Mucosa of stomach (tissue), 1 donor: ENCODE results near the gene FMNL2.
"Not testable (repeated sequence)": the region's sequence is repeated elsewhere in the genome, so short reads cannot be mapped to it uniquely, and the experiment has no call there.

Experiments used
- H3K27me3 ChIP-seq: one replicate; pipeline ENCODE4 v1.7.0; 2013; ENCODE audit warnings: mild to moderate bottlenecking, low read length; ENCODE audit not compliant: control insufficient read depth, insufficient read depth
- H3K36me3 ChIP-seq: one replicate; pipeline ENCODE4 v1.7.0; 2013; ENCODE audit warnings: low read length; ENCODE audit not compliant: control insufficient read depth, insufficient read depth
- H3K4me1 ChIP-seq: one replicate; pipeline ENCODE4 v1.7.0; 2013; ENCODE audit warnings: mild to moderate bottlenecking, low read length; ENCODE audit not compliant: control insufficient read depth, insufficient read depth
- H3K4me3 ChIP-seq: one replicate; pipeline ENCODE4 v1.7.0; 2013; ENCODE audit warnings: low read length
- H3K9ac ChIP-seq: one replicate; pipeline ENCODE4 v1.7.0; 2013; ENCODE audit warnings: mild to moderate bottlenecking, low read length, moderate library complexity
- H3K9me3 ChIP-seq: one replicate; pipeline ENCODE4 v1.7.0; 2013; ENCODE audit warnings: mild to moderate bottlenecking, low read length, moderate library complexity; ENCODE audit not compliant: control insufficient read depth
- donor health status: Pancreatic carcinoma.

Gene FMNL2

DNA sequence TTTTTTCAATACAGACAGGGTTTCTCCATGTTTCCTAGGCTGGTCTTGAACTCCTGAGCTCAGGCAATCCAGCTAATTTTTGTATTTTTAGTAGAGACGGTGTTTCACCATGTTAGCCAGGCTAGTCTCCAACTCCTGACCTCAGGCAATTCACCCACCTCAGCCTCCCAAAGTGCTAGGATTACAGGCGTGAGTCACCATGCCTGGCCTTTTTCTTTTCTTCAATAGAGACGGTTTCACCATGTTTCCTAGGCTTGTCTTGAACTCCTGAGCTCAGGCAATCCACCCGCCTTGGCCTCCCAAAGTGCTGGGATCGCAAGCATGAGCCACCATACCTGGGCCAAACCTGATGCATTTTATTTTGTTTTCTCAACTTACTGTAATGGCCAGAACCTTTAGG is 9.8 kb upstream of the FMNL2 start:
- not testable (repeated sequence) for H3K36me3 ChIP-seq, H3K27me3 ChIP-seq, H3K4me3 ChIP-seq, H3K4me1 ChIP-seq, H3K9ac ChIP-seq, H3K9me3 ChIP-seq

DNA sequence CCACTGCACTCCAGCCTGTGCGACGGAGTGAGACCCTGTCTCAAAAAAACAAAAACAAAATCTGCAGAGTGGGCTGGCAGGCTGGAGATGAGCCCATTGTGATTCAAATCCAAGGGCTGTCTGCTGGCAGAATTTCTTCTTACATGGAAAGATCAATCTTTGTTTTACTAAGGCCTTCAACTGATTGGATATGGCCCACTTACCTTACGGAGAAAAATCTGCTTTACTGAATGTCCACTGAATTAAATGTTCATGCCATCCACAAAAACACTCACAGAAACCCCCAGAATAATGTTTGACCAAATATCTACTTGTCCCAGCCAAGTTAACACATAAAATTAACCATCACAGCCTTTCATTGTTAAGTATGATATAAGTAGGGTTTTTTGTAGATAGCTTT is 8.3 kb upstream of the FMNL2 start:
- Histone ChIP-seq H3K9me3 (no peaks in the 10 kb centered on the region), H3K27me3 (no peaks in the 10 kb centered on the region), H3K4me1 (no peaks in the 10 kb centered on the region), H3K36me3 (no peaks in the 10 kb centered on the region), H3K9ac (no peak overlapping the region), H3K4me3 (no peak overlapping the region)

DNA sequence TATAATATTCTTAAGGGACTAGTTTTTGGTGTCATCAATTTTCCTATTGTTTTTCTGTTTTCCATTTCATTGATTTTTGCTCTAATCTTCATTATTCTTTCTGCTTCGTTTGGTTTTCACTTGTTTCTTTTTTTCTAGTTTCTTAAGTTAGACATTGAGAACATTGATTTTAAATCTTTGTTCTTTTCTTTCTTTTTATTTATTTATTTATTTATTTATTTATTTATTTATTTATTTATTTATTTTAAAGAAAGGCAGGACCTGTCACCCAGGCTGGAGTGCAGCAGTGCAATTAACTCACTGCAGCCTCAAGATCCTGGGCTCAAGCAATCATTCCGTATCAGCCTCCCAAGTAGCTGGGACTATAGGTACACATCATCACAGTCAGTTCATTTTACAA is 7.0 kb upstream of the FMNL2 start:
- Histone ChIP-seq H3K4me3 (no peak overlapping the region), H3K9ac (no peak overlapping the region), H3K27me3 (no peaks in the 10 kb centered on the region), H3K4me1 (no peaks in the 10 kb centered on the region), H3K36me3 (no peaks in the 10 kb centered on the region), H3K9me3 (no peaks in the 10 kb centered on the region)

DNA sequence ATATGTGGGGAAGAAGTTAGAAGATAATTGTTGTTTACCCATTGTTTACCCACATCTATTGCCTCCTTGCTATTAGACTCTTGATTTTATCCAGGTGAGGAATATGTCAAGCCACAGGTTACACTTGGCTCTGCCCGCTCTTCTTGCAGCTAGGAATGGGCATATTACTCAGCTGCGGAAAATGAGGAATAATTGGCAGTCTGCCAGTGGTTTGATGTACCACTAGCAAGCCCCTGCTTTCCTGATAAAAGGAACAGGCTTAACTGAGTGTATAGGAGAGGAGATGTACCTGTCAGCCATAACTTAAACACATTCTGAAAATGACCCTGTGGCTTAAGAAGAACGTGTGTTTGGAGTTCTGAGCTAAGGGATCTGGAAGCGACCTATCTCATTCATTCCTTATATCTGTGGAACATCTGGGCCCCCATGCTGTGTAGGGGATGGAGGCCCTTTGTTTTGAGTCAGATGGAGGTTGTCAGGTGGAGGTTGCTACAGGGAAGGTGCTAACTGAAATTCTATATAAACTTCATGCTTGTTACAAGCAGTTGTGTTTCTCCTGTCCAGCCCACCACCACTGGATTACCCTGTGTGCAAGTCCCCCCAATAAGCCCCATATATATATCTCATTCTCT is 4.6 kb upstream of the FMNL2 start:
- Histone ChIP-seq H3K9me3 (no peaks in the 10 kb centered on the region), H3K9ac (no peak overlapping the region), H3K27me3 (no peaks in the 10 kb centered on the region), H3K4me3 (no peak overlapping the region), H3K36me3 (no peaks in the 10 kb centered on the region), H3K4me1 (no peaks in the 10 kb centered on the region)

DNA sequence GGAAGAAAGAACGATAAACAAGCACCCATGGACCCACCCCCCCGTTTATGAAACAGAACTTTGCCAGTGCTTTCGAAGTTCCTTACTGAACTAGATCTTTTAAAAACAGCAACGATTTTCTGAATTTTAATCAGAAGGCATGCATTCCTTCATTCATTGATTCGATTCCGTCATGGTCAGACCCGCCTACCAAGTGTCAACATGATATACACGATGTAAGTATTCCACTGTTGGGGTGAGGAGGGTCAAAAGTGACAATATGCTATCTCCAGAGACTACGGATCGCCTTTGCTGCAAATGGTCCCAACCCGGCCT is 316 bp upstream of the FMNL2 start:
- H3K4me1 ChIP-seq, result peaks cover 4% of the 10 kb centered on the region
- H3K27me3 ChIP-seq, result no peaks in the 10 kb centered on the region
- no peaks in the 10 kb centered on the region for H3K9me3 ChIP-seq
- peak overlapping the region; percentile 67 for H3K9ac ChIP-seq
- H3K36me3 ChIP-seq, result no peaks in the 10 kb centered on the region
- peak overlapping the region; percentile 50 for H3K4me3 ChIP-seq

DNA sequence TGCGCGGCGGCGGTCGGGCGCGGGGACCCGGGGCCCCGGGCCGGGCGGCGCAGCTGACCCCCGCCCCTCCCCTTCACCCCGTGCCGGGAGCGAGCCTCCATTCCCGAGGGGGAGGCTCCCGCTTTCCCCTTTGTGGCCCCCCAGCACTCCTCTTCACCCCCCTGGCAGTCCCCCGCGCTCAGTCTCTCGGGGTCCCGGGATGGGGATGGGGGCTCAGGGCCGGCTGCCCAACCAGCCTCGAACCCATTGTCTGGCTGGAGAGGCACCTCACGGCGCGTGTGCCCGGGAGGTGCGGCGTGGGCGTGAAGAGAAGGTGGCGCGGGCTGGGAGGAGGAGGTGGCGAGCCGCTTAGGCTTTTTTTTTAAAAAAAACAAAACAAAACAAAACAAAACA is 748 bp downstream of the FMNL2 start:
- Histone ChIP-seq H3K4me3 (peak overlapping the region; percentile 50), H3K9ac (peak overlapping the region; percentile 67), H3K27me3 (no peaks in the 10 kb centered on the region), H3K4me1 (peaks cover 4% of the 10 kb centered on the region), H3K36me3 (no peaks in the 10 kb centered on the region), H3K9me3 (no peaks in the 10 kb centered on the region)

DNA sequence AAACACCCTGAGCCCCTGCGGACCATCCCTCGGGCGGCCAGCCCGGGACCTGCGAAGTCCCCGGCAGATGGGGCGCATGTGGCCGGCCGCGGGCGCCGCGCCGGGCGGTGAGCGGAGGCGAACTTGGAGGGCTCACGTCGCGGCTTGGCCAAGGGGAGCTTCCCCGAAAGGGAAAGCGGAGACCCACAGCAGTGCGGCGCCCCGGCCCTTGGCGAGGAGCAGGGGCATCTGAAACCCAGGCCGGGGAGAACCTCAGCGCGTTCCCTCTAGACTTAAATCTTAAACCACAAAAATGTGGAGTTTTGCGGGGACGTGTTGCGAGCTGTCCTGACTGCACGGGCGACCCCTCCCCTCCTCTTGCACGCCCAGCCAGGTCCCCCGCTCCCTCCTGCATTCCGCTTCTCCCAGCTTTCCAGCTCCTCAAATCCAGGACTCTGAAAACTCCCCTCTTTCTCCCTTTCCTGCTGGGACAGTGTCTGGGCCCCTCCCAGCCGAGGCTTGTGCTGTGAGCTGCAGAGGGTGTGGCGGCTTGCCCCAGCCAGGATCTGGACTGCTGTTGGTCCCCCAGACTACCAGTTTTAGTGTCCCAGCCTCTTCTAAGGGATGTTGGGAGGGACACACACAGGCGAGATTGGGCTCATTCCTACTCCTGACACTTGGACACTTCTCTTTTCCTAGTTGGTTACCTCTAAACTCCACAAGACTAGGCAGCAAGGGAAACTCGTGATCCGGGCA is 1.3 kb downstream of the FMNL2 start:
- no peaks in the 10 kb centered on the region for H3K9me3 ChIP-seq
- H3K36me3 ChIP-seq, result no peaks in the 10 kb centered on the region
- H3K4me3 ChIP-seq, result peak overlapping the region; percentile 50
- peak overlapping the region; percentile 67 for H3K9ac ChIP-seq
- peaks cover 4% of the 10 kb centered on the region for H3K4me1 ChIP-seq
- H3K27me3 ChIP-seq, result no peaks in the 10 kb centered on the region

DNA sequence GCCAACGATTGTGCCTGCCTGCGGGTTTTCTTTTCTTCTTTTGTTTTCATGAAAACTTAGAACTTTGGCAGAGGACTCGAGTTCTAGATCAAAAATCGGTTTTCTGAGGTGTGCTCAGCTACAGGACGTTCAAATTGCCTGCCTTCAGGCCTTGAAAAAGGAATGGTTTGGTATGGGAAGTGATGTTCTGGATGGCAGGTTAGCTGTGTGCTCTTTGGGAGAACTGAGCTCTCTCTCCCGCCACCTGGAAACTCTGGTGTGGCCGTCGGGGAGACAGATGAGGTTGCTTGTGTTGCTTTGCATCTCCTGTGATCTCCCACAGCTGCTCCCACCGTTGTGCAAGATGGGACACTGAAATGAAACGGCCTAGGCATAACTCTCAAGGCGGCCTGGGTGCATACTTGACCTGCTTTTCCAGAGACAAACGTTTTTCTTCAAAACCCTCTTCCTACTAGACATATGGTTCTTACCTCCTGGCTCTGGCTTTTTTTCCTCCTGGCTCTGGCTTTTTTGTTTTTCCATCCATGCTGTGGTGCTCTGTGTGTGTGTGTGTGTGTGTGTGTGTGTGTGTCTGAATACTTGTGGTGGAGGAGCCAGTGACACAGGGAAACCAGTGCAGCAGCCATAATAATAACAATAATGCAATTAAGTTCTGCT is 2.0 kb downstream of the FMNL2 start:
- Histone ChIP-seq H3K9ac (peak overlapping the region; percentile 67), H3K9me3 (no peaks in the 10 kb centered on the region), H3K4me1 (peaks cover 4% of the 10 kb centered on the region), H3K4me3 (peak overlapping the region; percentile 50), H3K36me3 (no peaks in the 10 kb centered on the region), H3K27me3 (no peaks in the 10 kb centered on the region)

DNA sequence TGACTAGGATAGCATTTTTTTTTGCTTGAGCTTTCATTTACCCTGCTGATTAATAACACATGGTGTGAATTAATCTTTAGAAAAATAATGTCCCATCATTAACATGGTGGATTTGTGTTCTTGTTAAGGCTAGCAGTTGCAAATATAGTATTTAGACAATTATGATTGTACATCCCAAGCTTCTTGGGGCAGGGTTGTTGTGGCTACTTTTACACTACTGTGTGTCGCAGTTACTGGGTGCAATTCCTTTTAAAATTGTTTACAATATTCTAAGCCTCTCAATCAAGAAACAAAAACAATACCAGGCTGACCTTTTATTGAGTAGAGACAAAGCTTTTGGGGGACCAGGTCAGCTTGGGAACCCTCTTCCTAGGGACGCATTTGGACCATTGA is 2.5 kb downstream of the FMNL2 start:
- H3K27me3 ChIP-seq, result no peaks in the 10 kb centered on the region
- no peaks in the 10 kb centered on the region for H3K9me3 ChIP-seq
- H3K4me1 ChIP-seq, result peaks cover 4% of the 10 kb centered on the region
- H3K4me3 ChIP-seq, result no peak overlapping the region
- no peaks in the 10 kb centered on the region for H3K36me3 ChIP-seq
- no peak overlapping the region for H3K9ac ChIP-seq

DNA sequence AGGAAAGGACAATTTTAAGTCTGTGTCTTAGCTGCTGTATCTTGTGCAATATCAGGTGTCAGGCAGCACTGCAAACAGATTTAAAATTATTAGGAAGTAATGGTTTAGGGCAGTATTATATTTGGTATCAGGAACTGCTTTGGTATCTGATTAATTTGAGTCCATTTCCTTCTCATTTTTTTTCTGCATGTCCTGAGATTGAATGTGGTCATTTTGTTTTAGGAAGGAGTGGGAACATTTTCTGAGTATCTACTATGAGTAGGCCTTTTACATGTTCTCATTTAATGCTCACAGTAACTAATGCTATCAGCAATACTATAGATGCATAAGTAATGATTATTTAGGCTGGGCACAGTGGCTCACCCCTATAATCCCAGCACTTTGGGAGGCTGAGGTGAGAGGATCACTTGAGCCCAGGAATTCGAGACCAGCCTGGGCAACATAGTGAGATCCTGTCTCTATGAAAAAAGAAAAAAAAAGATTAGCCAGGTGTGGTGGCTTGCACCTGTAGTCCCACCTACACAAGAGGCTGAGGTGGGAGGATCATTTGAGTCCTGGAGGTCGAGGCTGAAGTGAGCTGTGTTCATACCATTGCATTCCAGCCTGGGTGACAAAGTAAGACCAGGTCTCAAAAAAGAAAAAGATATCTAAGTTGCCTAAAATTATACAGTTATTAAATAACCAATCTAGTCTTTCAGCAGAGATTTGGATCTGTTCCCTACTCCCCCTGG is 4.7 kb downstream of the FMNL2 start:
- peaks cover 4% of the 10 kb centered on the region for H3K4me1 ChIP-seq
- H3K4me3 ChIP-seq, result no peak overlapping the region
- no peaks in the 10 kb centered on the region for H3K36me3 ChIP-seq
- no peak overlapping the region for H3K9ac ChIP-seq
- H3K9me3 ChIP-seq, result no peaks in the 10 kb centered on the region
- no peaks in the 10 kb centered on the region for H3K27me3 ChIP-seq

DNA sequence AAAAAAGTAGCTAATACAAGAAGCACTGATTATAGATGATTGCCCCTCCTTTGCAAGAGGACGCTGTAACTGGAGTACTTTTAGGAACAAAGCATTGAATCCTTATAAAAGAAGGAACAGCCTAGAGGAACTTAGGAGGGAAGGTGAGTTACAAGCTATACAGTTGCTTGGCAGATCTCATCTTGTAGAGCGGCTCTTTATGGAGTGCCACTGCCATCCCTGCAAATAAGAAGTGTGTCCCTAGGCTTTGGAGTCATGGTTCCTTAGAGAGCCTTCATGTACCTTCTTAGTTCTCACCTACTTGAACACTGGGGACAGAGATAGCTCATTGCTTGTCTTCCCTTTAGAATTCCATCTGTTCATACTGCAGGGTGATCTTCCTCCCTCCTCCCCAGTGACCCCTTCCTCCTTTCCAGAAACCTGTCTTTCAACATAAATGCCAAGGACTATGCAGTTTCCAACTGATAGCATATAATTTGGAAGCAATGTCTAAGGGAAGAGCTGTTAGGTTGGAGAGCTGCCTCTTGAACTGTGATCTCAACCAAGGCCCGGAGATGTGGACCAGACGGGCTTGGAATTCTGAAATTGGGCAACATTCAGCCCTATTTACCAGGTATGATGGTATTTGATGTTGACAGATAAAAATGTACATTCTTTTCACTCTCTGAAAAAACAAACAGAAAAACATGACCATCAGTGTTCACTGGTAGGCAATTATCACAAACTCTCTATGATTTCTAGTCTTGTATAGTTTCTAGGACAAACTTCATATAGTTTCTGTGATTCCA is 7.5 kb downstream of the FMNL2 start:
- H3K4me1 ChIP-seq, result no peaks in the 10 kb centered on the region

More for the DNA sequence above, 7.5 kb downstream of the FMNL2 start:
- H3K27me3 ChIP-seq, result no peaks in the 10 kb centered on the region
- no peak overlapping the region for H3K9ac ChIP-seq
- no peak overlapping the region for H3K4me3 ChIP-seq
- H3K36me3 ChIP-seq, result no peaks in the 10 kb centered on the region
- H3K9me3 ChIP-seq, result no peaks in the 10 kb centered on the region
